Measurements from ENCODE around the gene CABYR.
"Not testable (repeated sequence)": the region's sequence is repeated elsewhere in the genome, so short reads cannot be mapped to it uniquely, and the experiment has no call there.

The CABYR gene

DNA sequence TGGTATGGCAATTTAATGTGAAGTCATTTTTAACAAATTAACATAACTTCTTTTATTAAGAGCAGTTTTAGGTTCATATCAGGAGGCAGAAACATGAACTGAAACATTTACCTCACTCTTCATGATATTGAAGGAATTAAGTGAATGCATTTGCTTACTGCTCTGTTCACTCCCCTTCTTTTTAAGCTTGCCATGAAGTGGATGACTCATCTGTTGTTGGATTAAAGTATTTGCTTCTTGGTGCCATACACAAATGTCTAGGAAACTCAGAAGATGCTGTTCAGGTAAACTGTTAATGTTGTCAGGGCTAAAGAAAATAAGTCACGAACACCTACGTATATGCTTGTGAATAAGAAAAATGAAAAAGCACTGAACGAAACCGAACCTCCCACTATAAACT, 10.2 kb upstream of the CABYR start:
- no peak for DNase-seq

DNA sequence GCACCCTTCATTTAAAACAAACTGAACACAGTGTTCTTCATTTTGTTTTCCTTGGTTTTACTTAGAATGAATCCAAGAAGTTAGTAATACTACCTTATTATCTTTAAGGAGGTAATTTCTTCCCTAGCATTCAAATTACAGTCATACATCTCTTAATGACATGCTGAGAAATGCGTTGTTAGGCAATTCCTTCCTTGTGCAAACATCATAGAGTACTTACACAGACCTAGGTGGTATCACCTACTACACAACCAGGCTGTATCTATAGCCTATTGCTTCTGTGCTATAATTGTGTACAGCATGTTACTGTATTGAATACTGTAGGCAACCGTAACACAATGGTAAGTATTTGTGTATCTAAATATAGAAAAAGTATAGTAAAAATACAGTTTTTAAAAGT, 8.4 kb upstream of the CABYR start:
- no peak for DNase-seq

DNA sequence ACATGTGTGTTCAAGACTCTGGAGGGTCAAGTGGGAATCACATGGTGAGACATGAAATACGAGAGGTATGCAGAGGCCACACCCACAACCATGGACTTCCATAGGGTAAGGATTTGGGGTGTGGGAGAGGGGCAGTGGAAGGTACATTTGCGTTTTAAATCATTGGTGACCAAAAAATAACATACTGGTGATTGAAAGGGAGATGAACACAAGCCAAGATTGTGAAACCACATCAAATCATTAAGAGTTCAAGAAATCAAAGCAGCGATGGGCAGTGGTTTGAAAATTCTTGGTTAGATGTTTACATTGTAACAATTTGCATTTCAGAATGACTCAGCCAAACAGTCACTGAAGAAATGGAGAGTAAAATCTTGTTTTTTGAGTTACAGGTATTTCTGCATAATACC, 1.9 kb upstream of the CABYR start:
- no peak for DNase-seq

DNA sequence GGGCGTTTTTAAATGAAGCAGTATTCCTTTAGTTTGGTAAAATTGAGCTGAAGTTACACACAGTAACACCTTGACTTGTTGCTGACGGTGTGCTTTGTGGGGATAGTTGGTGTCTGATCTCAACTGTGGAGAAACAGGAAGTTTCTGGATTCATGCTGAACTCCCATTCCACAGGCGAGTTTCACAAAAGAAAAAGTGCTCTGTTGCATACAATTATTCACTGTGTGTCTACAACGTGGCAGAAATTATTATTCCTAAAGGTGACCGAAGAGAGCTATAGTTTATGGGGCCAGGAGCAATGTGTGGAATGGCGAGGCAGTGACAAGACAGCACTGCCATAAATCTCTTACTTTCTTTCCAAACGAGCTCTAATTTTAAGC, 463 bp upstream of the CABYR start:
- DNase-seq: no peak

DNA sequence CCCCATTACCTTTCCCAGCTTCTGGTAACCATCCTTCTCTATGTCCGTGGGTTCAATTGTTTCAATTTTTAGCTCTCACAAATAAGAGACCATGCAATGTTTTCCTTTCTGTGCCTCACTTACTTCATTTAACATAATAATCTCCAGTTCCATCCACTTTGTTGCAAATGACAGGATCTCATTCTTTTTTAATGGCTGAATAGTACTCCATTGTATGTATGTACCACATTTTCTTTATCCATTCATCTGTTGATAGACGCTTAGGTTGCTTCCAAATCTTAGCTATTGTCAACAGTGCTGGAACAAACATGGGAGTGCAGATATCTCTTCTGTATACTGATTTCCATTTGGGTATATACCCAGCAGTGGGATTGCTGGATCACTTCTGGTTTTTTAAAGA, 1.8 kb downstream of the CABYR start:
- no peak for DNase-seq

DNA sequence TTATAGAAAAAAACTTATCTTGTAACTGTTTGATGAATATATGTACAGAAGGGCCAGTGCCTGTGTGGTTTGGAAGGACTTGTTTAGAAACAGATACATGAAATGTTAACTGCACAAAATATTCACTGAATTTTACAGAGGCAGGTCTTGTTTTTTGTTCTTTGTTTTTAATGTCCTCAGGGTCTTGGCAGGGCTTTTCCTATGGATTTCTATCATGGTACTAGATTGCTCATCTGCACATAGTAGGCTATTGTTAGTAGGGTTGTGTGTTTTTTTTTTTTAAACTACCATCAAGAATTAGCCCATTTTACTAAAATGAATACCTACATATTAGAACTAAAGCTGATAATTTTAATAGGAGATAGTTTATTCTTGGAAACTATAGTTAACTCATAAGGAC, 3.5 kb downstream of the CABYR start:
- DNase-seq: no peak

DNA sequence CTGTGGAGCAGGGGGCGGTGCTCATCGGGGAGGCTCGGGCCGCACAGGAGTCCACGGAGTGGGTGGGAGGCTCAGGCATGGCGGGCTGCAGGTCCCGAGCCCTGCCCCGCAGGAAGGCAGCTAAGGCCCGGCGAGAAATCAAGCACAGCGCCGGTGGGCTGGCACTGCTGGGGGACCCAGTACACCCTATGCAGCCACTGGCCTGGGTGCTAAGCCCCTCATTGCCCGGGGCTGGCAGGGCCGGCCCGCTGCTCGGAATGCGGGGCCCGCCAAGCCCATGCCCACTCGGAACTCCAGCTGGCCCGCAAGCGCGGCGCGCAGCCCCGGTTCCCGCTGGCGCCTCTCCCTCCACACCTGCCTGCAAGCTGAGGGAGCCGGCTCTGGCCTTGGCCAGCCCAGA, 10.7 kb downstream of the CABYR start:
- DNase-seq: not testable (repeated sequence)

DNA sequence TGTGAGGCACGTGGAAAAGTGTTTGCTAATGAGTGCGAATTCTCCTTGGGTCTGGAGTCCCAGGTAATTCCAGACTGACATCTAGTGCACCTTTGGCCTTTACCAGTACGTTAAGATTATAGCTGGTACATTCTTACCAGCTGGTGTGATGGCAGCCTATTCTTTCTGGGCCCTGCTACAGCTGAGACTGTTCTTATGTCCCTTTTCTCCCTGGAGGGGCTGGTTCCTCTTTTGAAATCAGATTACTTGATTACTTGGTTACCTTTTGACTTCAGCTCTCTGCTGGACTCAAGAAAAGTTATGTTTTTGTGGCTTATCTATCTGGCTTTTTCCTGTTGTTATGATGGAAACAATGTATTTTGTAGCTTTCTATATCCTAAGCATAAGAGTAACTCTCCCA, 14.5 kb downstream of the CABYR start:
- DNase-seq: no peak

DNA sequence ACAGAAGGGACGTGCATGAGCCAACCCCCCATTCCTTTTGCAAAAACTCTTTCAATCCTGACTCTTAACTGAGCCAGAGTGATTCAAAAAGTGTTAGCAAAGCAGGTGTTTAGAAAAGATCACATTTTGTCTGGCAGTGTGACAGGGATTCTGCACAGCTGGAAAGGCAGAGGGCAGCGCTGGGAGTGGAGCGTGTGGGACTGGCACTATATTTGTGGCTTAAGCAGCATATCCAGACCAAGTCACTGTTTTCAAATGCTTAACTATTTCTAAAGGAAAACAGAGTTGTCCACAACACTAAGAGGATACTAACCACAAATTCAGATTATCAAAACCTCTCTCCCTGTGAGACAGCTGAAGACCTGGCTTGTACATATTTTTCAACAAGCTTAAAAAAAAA, 19.0 kb downstream of the CABYR start:
- DNase-seq: peak in 1 of 56 donors; percentile 6

DNA sequence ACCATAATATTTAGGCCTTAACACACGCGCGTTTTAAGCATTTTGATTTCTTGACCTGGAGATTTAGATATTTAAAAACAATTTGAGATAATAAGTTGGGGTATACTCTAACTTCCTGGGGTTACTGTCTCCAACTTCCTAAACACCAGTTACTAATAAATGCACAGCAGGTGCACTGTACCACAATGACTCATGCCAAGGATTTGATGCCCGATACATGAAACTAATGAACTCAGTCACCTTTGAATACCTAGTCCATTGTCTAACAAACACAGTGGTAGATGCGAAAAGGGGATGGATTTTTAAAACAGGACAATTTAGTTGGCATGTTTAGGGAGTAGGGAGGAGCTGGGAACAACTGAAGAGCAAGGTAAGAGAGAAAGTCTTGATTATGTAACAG, 21.2 kb downstream of the CABYR start:
- DNase-seq: no peak

DNA sequence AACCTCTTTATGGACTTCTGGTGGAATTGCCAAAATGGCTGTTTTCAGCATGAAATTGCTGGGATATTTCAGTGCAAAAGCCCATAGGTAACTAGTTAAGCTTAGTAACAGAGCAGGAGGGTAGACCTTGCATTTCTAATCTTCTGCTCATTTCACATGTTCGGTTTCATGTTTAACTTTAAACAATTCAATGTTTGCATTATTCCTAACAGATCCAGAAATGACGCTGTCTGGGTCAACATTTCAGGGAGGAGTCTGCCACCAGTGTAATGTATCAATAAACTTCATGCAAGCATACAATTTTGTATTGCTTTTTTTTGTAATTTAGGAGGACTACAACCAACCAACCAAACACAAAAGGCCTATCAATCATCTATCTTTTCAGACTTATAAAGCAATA, 22.4 kb downstream of the CABYR start:
- DNase-seq: no peak

DNA sequence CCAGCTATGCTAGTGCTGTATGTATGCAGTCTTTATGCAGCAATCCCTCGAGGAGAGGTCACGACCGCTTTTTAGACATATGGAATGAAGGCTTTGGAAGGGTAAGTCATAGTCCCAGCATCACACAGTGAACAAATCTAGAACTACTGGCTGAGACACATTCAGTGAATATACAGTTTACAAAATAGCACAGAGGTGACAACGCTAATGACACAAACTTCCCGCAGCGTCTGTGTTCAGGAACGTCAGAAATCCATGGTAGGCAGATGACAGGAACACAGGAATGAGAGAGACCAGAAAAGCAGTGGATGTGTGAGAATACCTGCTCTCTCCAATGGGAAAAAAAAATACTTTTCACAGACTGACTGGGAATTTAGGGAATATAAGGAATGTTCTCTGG, 29.6 kb downstream of the CABYR start:
- DNase-seq: no peak

DNA sequence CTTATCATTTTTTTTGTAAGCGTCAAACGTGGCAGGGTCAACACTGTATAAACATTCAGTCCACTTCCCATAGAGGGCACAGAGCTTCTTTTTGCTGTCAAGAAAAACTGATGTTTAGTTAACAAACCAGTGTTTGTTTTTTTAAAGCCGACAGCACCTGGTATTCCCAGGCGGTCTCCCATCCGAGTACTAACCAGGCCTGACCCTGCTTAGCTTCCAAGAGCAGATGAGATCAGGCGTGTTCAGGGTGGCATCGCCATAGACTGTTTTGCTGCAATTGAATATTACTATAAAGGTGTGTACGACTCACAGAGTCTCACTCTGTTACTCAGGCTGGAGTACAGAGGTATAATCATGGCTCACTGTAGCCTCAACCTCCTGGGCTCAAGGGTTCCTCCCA, 31.5 kb downstream of the CABYR start:
- no peak for DNase-seq

DNA sequence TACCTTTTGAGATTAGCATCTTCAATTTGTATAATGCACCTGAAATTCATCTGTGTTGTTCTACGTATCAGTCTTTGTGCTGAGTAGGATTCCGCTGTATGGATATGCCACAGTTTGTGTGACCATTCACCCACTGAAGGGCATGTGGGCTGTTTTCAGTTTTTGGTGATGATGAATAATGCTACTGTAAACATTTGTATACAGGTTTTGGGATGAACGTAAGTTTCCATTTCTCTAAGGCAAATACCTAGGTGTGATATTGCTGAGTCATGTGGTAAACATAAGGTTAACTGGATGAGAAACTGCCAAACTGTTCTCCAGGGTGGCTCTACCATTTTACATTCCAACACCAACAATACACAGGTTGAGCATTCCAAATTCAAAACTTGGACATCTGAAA, 35.1 kb downstream of the CABYR start:
- no peak for DNase-seq

DNA sequence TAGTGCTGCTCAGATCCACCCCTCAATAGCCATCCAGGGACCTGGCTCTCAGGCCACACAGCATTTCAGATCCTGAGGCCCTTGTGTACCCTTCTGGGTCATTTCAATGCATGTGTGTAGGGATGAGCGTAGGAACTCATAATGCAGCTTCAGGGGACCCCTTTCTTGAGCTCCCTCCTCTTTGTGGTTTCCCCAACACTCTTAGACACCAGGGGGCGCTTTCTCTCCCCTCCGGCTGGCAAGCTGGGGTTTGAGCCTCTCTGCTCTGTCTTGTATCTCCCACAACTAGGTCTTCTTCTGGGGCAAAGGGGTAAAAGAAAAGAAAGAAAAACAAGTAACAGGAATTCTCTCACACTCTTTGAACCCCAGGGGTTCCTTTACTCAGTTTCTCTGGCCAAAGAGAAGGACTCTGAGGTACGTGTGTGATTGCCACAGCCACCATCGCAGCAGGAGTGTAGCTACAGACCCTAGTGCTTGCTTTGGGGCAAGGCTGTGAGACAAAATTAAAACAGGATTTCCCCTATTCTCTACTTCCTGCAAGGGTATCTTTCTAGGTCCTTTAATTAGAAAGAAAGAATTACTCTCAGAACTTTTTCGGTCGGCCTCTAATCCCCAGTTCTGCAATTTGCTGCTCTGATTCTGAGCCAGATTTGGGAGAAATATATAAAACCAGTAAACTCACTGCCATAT, 38.0 kb downstream of the CABYR start:
- peak in 44 of 56 donors; percentile 1 to 87 (median 44) for DNase-seq

DNA sequence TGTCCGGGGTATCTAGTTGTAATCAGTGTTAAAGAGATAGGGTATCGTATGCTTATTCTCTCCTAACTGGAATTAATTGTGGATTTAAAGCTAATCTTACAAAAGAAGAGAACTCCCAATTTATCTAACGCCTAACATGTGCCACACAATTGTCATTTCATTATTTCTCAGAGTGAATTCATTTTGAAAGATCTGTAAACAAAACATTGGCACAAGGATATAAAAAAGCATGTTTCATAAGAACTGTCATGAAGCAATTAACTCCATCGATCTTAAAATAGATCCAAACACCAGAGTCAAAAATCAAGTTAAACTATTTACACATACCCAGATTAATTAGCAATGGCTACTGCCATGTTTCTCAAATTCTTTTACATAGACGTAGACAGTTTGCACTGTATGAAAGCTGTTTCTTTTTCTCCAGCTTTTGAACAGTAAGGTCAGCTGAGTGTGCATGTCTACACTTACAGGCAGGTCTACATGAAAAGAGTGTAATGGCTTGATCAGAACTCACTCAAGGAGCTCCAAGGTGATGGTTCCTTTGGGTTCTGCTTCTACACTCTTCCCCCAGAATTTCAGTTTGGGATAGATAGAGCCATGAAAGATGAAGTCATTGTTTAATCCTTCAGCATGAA, 38.8 kb downstream of the CABYR start:
- no peak for DNase-seq

DNA sequence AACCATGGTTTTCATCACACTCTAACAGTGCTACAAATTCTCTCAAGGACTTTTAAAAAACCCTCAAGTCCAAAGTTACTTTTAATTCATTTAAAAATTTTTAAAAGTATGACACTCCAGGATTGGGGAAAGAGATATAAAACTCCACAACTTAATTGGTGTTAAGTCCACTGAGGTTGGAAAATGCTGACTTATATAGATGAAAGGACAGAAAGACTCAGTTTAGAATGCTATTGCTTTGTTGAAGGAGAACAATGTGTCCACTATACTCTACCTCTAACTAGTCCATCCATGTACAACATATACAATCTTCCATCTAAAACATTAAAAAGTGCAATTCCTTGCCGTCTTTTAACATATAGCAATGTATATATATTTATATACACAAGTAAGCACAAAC, 41.2 kb downstream of the CABYR start:
- DNase-seq: no peak

DNA sequence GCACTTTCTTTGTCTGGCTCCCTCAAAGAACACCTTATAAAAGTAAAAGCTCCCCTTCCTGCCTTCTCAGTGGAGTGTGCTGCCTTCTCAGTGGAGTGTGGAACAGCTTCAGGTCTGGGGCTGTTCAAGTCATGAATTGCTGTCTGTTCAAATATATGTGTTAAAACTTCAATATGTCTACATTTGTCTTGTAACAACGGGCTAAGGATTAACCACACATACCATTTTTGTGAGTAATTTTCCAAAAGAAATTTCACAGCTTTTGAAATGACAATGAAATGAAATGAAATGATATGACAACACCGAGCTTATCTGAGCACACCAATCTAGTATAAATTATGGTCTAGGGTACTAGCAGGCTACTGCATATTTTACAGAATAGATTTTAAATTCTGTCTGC, 42.9 kb downstream of the CABYR start:
- DNase-seq: no peak

DNA sequence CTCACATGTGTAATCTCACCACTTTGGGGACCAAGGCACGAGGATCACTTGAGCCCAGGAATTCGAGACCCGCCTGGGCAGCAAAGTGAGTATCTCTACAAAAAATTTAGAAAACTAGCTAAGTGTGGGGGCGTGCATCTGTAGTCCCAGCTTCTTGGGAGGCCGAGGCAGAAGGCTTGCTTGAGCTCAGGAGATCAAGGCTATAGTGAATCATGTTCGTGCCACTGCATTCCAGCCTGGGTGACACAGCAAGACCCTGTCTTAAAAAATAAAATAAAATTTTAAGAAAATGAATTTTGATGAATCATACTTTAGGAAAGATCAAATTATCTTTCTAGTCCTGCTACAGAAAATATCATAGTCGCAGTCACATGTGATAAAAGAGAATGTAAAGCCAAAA, 46.9 kb downstream of the CABYR start:
- DNase-seq: no peak

DNA sequence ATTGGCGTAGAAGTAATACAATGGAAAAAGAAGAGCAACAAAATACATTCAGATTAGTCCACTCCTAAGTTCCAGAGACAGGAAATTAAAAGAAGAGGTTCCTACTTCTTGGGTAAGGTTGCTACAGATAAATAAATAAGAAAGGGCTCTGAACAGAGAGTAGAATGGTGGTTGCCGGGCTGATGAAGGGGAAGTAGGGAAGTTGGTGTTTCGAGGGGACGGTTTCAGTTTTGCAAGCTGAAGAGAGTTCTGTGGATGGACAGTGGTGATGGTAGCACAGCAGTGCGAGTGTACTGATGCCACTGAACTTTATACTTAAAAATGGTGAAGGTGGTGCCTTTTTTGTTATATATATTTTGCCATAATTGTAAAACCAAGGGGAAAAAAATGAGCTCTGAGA, 48.2 kb downstream of the CABYR start:
- DNase-seq: peak in 1 of 56 donors; percentile 17

DNA sequence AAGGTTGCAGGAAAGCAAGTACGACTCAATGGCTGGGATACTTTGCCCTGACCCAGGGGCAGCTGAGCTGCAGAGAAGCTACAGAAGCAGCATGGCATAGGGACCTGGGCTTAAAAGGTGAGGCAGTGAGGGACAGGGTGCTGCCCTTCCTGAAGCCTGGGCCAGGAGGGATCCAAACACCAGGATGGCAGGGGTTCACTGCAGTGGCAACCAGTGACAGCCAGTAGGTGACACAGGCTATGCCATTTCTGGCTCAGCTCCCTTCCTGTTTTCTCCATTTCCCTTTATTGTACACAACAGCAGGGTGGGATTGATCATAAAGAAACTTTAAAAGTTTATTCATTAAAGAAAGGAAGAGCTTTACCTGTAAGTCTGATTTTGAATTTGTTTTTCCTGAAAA, 48.8 kb downstream of the CABYR start:
- DNase-seq: peak in 1 of 56 donors; percentile 18

DNA sequence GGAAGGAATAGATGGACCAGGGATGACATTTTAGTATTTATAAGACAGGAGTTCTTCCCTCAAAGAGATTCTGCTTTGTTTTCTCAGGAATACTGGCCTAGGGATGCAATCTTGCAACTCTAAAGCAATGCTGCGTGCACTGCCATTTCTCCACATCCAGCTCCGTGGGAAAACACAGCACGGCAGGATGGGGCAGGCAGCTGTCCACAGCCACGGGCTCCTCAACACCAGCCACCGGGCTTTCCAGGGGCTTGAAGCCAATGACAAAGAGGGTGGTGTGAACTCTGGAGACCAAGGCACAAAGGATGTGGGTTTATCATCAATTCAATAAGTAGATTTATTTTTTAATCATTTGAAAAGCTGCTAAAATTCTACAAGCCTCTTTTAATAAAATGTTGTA, 49.3 kb downstream of the CABYR start:
- DNase-seq: peak in 11 of 56 donors; percentile 16 to 47 (median 23)

DNA sequence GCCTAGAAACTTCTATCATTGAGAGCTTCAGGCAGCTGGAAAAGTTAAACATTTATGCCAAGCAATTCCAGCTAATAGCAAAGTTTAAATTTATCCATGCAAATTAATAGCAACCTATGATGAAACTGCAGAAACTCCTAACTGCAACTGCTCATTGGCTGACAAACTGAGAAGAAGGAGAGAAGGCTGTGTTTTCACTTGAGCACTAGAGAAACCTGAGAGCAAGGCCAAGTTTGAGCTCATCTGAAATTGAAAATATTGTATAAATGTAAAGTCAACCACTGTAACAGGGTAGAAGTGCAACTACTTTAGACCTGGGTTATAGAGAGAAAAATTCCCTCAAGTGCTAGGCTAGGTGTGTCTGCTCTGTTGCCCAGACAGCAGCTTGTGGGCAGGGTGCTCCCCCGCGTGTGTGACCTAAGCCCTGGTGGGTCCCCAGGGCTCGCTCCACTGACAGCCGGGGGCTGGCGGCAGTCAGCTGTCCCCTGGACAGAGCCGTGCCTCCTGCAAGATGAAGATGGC, 50.2 kb downstream of the CABYR start:
- no peak for DNase-seq
